NCI-H2081 (cell line): ENCODE data around the gene RHOV.

Source experiments
- DNase-seq, 2 experiments: peaks; one replicate each; lab custom pipeline; 2025; lab: John Stamatoyannopoulos, UW

The RHOV gene

GRCh38 chr15:40873694-40874561 is at the start of gene RHOV:
Gene RHOV, minus strand, starts transcription at chr15:40874234. Its CDS starts 95 bp downstream, at chr15:40874139.
- peak; percentile 75 to 79 for DNase-seq

DNA sequence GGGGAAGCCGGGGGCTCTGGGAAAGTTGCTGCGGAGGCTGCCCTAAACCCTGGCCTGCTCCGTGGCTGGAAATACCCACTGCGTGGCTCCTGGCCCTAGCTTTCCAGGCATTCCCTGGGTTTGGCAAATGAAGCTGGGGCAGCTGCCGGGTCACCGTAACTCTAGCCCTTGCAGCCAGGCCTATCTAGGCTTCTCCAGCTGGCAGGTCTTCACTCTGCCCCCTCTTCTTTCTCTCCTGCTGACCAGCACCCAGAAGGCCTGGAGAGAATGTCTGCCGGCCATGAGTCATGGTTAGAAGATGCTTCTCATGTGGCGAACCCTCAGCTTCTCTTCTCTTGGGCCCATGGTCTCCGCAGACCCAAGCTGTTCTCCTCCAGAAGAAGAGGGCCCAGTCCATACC is 49.5 kb upstream of the RHOV start:
- no peak for DNase-seq

GRCh38 chr15:40922608-40923005 is 48.6 kb upstream of the RHOV start:
- no peak for DNase-seq

GRCh38 chr15:40921949-40922607 is 48.0 kb upstream of the RHOV start:
- no peak for DNase-seq

DNA sequence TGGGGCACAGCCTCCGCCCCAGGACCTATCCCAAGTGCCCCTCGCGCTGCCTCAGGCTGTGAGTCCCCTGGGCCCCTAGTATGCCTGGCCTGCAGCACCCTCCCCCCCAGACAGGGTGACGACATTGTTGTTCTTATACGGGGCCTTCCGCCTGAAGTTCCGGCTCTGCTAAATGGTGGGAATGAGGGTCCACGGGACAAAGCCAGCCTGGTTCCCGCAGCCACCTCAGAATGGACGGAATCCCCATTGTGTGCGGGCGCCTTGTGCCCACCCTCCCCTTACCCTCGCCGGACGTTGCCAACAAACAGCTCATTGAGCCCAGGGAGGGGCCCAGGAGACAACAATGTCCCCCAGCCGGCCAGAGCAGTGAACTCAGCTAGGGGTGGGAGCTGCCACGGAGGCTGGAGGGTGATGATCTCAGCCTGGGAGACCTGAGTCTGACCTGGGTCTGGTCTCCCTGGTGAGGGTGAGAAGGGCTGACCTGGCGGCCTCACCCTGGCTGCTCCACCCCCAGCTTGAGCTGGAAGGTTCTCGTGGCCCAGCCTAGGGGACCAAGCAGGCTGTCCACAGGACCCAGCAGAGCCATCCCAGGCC is 44.9 kb upstream of the RHOV start:
- no peak for DNase-seq

GRCh38 chr15:40918146-40918798 is 44.2 kb upstream of the RHOV start:
- DNase-seq, result peak in 1 of 2 experiments; percentile 25

DNA sequence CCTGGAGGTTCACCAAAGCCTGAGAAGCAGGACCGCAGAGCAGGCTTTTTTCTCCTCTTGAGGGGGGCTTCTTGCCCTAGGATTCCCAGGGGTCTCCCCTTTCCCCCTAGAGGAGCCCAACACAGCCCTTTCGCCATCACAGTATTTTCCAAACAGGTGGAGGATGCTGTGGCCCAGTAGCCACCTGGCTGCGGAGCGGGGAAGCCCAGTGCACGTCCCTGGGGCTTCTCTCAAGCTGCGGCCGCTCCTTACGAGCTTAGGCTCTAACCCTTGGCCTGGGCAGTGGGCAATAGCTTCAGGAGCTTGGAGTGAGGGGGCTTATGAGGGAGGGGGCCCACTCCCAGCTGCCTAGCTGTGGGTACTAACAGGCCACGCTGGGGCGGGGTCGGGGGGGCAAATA is 43.6 kb upstream of the RHOV start:
- DNase-seq, result no peak

DNA sequence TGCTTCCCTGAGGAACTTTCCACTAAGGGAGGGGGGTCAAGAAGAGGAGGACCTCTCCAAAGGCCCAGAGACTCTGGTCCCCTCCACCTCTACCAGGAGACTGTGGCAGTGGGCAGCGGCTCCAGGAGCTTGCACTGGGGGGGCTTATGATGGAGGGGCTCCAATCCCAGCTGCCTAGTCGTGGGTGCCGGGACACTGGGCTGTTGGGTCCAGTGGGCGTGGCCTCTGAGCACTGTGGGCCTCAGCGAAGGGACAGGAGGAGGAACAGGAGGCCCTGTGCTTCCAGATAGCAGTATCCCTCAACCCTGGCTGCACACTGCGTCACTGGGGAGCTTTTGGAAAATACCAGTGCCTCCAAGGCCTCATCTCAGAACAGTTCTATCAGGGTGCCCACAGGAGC is 41.6 kb upstream of the RHOV start:
- no peak for DNase-seq

DNA sequence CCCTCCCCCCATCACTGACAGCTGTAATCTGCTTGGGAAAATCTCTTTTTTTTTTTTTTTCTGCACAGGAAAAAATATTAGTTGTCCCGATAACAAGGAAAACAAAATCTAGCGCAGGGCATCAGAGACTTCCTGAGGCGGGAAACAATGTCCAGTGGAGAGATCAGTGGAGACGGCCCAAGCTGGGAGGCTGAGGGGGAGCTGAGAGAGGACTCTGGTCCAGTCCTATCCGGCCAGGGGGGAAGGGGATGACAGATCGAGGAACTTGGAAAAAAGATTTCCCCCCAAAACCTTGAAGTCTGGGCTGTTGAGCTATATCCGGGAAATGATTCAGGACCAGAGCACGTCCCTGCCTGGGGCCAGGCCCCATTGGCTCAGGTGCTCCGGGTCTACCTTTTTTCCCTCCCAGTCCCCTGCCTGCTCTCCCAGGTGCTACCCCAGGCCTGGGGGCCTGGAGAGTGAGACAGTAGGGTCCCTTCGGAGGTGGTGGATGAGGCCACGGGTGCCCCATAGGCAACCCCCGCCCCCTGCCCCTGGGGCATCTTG is 41.2 kb upstream of the RHOV start:
- DNase-seq, result no peak

- no peak for DNase-seq
Measured at GRCh38 chr15:40914486-40914885, 40.5 kb upstream of the RHOV start.

DNA sequence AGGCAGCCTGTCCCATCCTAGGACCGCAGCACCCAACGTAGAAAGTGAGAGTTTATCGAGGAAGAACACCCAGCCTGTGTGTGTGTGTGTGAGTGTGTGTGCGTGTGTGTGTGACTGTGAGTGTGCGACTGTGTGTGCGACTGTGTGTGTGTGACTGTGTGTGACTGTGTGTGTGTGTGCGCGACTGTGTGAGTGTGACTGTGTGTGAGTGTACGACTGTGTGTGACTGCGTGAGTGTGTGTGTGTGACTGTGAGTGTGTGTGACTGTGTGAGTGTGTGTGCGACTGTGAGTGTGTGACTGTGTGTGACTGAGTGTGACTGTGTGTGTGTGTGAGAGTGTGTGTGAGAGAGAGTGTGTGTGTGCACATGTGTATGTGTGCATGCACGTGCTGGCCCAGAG is 40.0 kb upstream of the RHOV start:
- DNase-seq, result no peak

DNA sequence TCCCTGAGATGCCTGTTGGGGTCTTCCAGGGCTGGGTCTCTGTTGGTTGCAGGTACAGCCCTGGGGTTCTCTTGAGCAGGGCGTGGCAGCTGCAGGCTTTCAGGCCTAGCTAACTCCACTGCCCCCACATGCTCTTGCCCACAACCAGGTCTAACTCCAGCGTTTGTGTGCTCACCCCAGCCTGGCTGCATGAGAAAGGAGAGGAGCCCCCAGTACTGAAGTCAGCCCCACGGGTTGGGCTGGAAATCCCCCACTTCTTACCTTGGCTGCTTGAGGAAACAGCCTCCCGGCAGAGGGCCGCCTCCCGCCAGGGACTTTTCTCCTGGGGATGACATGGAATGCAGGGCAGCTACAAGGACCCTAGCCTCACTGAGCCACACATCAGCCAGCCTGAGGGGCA is 38.4 kb upstream of the RHOV start:
- DNase-seq, result no peak

DNA sequence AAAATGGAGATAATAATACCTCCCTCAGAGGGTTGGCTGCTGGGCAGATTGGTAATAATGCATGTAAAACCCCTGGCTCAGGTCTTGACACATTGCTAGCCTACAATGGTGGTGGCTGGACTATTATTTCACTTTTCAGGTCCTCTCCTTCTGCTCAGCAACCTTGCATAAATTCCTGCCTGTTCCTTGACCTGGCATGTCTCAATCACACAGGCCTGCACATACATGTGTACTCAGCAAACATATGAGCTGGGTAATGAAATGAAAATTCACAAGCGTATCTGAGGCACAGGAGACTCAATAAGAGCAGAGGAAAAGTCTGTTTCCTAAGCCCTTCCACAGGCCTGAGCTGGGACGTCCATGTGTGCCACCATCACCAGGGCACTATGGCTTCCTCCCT is 37.7 kb upstream of the RHOV start:
- DNase-seq, result no peak

GRCh38 chr15:40911141-40911540 is 37.1 kb upstream of the RHOV start:
- no peak for DNase-seq

GRCh38 chr15:40909662-40910630 is 35.9 kb upstream of the RHOV start:
- DNase-seq, result no peak

GRCh38 chr15:40908095-40908494 is 34.1 kb upstream of the RHOV start:
- DNase-seq, result no peak

GRCh38 chr15:40906991-40907802 is 33.2 kb upstream of the RHOV start:
- DNase-seq, result peak; percentile 54 to 73

- DNase-seq, result peak; percentile 85 to 91
Measured at GRCh38 chr15:40906091-40906990, 32.3 kb upstream of the RHOV start.

- DNase-seq, result no peak
Measured at GRCh38 chr15:40904552-40905201, 30.6 kb upstream of the RHOV start.
